HAP-1 (cell line): Measurements from ENCODE around the gene DCLK3.

Source experiments
- DNase-seq, 2 experiments: peaks; one replicate each; pipeline ENCODE4 v3.0.0-alpha.2; 2016 to 2020; ENCODE audit warnings: low spot score in 2 of 2
- H3K27me3 ChIP-seq: fragments of 250-450 bp; sonication (Bioruptor Pico); 2 replicates; pipeline ENCODE4 v1.5.1; 2020; ENCODE audit warnings: low read depth, mild to moderate bottlenecking, moderate library complexity
- H3K36me3 ChIP-seq: fragments of 250-450 bp; sonication (Bioruptor Pico); replicated peaks from 2 replicates; pipeline ENCODE4 v1.5.1; 2020; ENCODE audit warnings: mild to moderate bottlenecking
- H3K4me1 ChIP-seq: fragments of 250-450 bp; sonication (Bioruptor Pico); 2 replicates; pipeline ENCODE4 v1.5.1; 2020; ENCODE audit warnings: mild to moderate bottlenecking
- H3K4me3 ChIP-seq: fragments of 250-450 bp; sonication (Bioruptor Pico); 2 replicates; pipeline ENCODE4 v1.5.1; 2020; ENCODE audit warnings: mild to moderate bottlenecking, moderate library complexity
- H3K9me3 ChIP-seq: fragments of 250-450 bp; sonication (Bioruptor Pico); 2 replicates; pipeline ENCODE4 v1.5.1; 2020; ENCODE audit warnings: mild to moderate bottlenecking, moderate library complexity
- in situ Hi-C: fragments of 300-500 bp; cut with MboI; formaldehyde crosslinking; loops from 3 replicates; pipeline ENCODE4 v1.14.3; 2020; ENCODE audit warnings: low sequenced_read_pairs, inconsistent platforms, mixed read lengths

Gene DCLK3

GRCh38 chr3:36750737-36751136 lies 13.6 kb downstream of the DCLK3 start:
- in situ Hi-C loops = no loop called here
- no peak for DNase-seq
- no peaks in the 10 kb centered on the region for H3K4me1 ChIP-seq
- H3K27me3 ChIP-seq = no peaks in the 10 kb centered on the region
- no peaks in the 10 kb centered on the region for H3K36me3 ChIP-seq
- H3K9me3 ChIP-seq = no peaks in the 10 kb centered on the region
- no peak overlapping the region for H3K4me3 ChIP-seq

- in situ Hi-C loops = loop anchor here (25.0 kb wide), 2 partner anchors 218 to 468 kb away; no protein-coding TSS in a partner anchor
- no peak for DNase-seq
- 0 out of 2 replicates have a peak, but pooled peaks cover 2% of the 10 kb centered on the region for H3K27me3 ChIP-seq
- H3K9me3 ChIP-seq = no peaks in the 10 kb centered on the region
- no peaks in the 10 kb centered on the region for H3K4me1 ChIP-seq
- no peak overlapping the region for H3K4me3 ChIP-seq
- H3K36me3 ChIP-seq = no peaks in the 10 kb centered on the region
Measured at GRCh38 chr3:36744763-36745162, 19.6 kb downstream of the DCLK3 start.

DNA sequence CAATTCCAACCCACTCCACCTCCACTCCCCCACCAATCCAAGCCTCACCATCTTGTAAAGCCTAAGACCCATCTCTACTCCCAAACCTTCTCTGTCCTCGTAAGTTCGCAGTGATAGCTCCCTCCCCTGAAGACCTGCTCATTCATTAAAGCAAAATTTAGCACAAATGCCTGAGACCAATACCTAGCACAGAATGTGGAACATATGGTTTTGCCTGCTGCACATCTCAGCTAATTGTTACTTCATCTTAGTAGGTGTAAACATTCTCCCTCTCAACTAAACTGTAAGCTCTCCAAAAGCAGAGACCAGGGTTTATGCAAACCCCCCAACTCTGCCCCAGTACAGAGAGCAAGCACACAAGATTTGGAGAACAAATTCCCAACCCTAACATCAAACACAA lies 20.5 kb downstream of the DCLK3 start:
- in situ Hi-C loops = loop anchor here (25.0 kb wide), 2 partner anchors 218 to 468 kb away; no protein-coding TSS in a partner anchor
- H3K9me3 ChIP-seq = no peaks in the 10 kb centered on the region
- no peaks in the 10 kb centered on the region for H3K36me3 ChIP-seq
- H3K27me3 ChIP-seq = 0 out of 2 replicates have a peak, but pooled peaks cover 2% of the 10 kb centered on the region
- DNase-seq = no peak
- no peak overlapping the region for H3K4me3 ChIP-seq
- H3K4me1 ChIP-seq = no peaks in the 10 kb centered on the region

- no peaks in the 10 kb centered on the region for H3K36me3 ChIP-seq
- DNase-seq = no peak
- H3K4me3 ChIP-seq = no peak overlapping the region
- 0 out of 2 replicates have a peak, but pooled peaks cover 2% of the 10 kb centered on the region for H3K27me3 ChIP-seq
- in situ Hi-C loops = loop anchor here (25.0 kb wide), 2 partner anchors 221 to 471 kb away; no protein-coding TSS in a partner anchor
- no peaks in the 10 kb centered on the region for H3K9me3 ChIP-seq
- no peaks in the 10 kb centered on the region for H3K4me1 ChIP-seq
Measured at GRCh38 chr3:36741285-36741684, 23.1 kb downstream of the DCLK3 start.

GRCh38 chr3:36740787-36741186 lies 23.6 kb downstream of the DCLK3 start:
- Histone ChIP-seq H3K27me3 (0 out of 2 replicates have a peak, but pooled peaks cover 2% of the 10 kb centered on the region), H3K4me1 (no peaks in the 10 kb centered on the region), H3K36me3 (no peaks in the 10 kb centered on the region), H3K9me3 (no peaks in the 10 kb centered on the region), H3K4me3 (no peak overlapping the region)
- DNase-seq = no peak
- in situ Hi-C loops = loop anchor here (25.0 kb wide), 2 partner anchors 222 to 472 kb away; no protein-coding TSS in a partner anchor

- Histone ChIP-seq H3K9me3 (no peaks in the 10 kb centered on the region), H3K27me3 (no peaks in the 10 kb centered on the region), H3K36me3 (no peaks in the 10 kb centered on the region), H3K4me3 (no peak overlapping the region), H3K4me1 (no peaks in the 10 kb centered on the region)
- DNase-seq = no peak
- in situ Hi-C loops = loop anchor here (10.0 to 25.0 kb wide), 3 partner anchors 126 to 474 kb away; no protein-coding TSS in a partner anchor
Measured at GRCh38 chr3:36738702-36739101, 25.7 kb downstream of the DCLK3 start.

- no peaks in the 10 kb centered on the region for H3K27me3 ChIP-seq
- H3K4me3 ChIP-seq = no peak overlapping the region
- no peaks in the 10 kb centered on the region for H3K36me3 ChIP-seq
- no peak for DNase-seq
- in situ Hi-C loops = loop anchor here (10.0 to 25.0 kb wide), 3 partner anchors 128 to 476 kb away; no protein-coding TSS in a partner anchor
- H3K9me3 ChIP-seq = no peaks in the 10 kb centered on the region
- no peaks in the 10 kb centered on the region for H3K4me1 ChIP-seq
Measured at GRCh38 chr3:36736301-36736700, 28.1 kb downstream of the DCLK3 start.

DNA sequence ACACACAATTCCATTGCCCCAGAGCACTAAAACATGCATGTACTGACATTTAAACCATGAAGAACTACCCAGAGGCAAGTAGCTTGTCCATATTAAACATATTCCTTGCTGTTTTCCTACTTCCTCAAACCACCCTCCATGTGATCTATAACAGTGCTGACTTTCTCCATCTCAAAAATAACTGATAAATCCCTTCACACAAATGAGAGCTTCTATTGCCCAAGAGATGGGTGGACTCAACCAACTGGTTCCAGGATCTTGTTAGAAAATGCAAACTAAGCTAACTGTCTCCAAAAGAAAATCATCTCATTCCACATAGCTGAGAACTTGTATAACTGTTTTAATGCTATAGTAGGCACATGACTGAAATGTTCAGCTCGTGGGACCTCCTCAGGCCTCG lies 29.6 kb downstream of the DCLK3 start:
- Histone ChIP-seq H3K36me3 (no peaks in the 10 kb centered on the region), H3K9me3 (no peaks in the 10 kb centered on the region), H3K4me3 (no peak overlapping the region), H3K4me1 (no peaks in the 10 kb centered on the region), H3K27me3 (no peaks in the 10 kb centered on the region)
- in situ Hi-C loops = loop anchor here (10.0 to 25.0 kb wide), 3 partner anchors 130 to 478 kb away; no protein-coding TSS in a partner anchor
- no peak for DNase-seq

- H3K4me1 ChIP-seq = no peaks in the 10 kb centered on the region
- no peak overlapping the region for H3K4me3 ChIP-seq
- H3K9me3 ChIP-seq = no peaks in the 10 kb centered on the region
- H3K27me3 ChIP-seq = no peaks in the 10 kb centered on the region
- DNase-seq = no peak
- H3K36me3 ChIP-seq = no peaks in the 10 kb centered on the region
- in situ Hi-C loops = loop anchor here (10.0 to 25.0 kb wide), 3 partner anchors 131 to 479 kb away; no protein-coding TSS in a partner anchor
Measured at GRCh38 chr3:36733723-36734122, 30.6 kb downstream of the DCLK3 start.

DNA sequence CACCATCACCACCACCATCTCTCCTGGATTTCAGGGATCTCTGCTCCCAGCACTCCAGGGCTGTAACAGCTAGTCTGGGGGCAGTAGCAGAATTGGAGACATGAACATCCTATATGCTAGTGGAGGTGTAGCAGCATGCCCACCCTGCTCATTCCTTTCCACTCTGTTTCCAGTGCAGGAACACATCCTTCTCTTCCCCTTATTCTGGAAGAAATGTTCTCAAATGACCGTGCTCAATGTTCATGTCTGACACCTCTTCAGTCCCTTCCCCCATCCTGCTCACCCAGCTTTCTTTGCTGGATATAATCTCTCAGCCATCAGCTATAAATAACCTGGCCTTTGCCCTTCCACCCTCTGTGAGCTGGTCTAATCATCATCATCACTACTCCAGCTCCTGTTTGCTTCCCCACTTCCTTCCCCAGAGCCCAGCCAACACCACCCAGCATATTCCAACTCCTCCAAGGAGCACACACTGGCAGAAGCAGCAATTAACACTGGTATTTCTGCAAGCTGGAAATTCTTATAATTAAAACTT lies 31.1 kb downstream of the DCLK3 start:
- no peaks in the 10 kb centered on the region for H3K4me1 ChIP-seq
- no peak overlapping the region for H3K4me3 ChIP-seq
- DNase-seq = no peak
- H3K27me3 ChIP-seq = no peaks in the 10 kb centered on the region
- H3K36me3 ChIP-seq = no peaks in the 10 kb centered on the region
- in situ Hi-C loops = loop anchor here (10.0 to 25.0 kb wide), 3 partner anchors 132 to 479 kb away; no protein-coding TSS in a partner anchor
- H3K9me3 ChIP-seq = no peaks in the 10 kb centered on the region

- in situ Hi-C loops = loop anchor here (10.0 to 25.0 kb wide), 3 partner anchors 134 to 481 kb away; no protein-coding TSS in a partner anchor
- no peaks in the 10 kb centered on the region for H3K4me1 ChIP-seq
- no peak for DNase-seq
Measured at GRCh38 chr3:36730966-36731365, 33.4 kb downstream of the DCLK3 start.

GRCh38 chr3:36729204-36730056 lies 34.9 kb downstream of the DCLK3 start:
- in situ Hi-C loops = loop anchor here (10.0 to 25.0 kb wide), 3 partner anchors 135 to 483 kb away; no protein-coding TSS in a partner anchor
- H3K9me3 ChIP-seq = no peaks in the 10 kb centered on the region
- no peaks in the 10 kb centered on the region for H3K4me1 ChIP-seq
- peak in 1 of 2 experiments; percentile 57 for DNase-seq
- no peaks in the 10 kb centered on the region for H3K27me3 ChIP-seq
- H3K4me3 ChIP-seq = no peak overlapping the region
- no peaks in the 10 kb centered on the region for H3K36me3 ChIP-seq

More at GRCh38 chr3:36730966-36731365, 33.4 kb downstream of the DCLK3 start:
- H3K27me3 ChIP-seq = no peaks in the 10 kb centered on the region
- no peaks in the 10 kb centered on the region for H3K9me3 ChIP-seq
- H3K36me3 ChIP-seq = no peaks in the 10 kb centered on the region
- H3K4me3 ChIP-seq = no peak overlapping the region

- in situ Hi-C loops = loop anchor here (25.0 kb wide), 1 partner anchor 602 kb away; no protein-coding TSS in a partner anchor
- DNase-seq = no peak
- no peaks in the 10 kb centered on the region for H3K9me3 ChIP-seq
- no peaks in the 10 kb centered on the region for H3K27me3 ChIP-seq
- H3K4me1 ChIP-seq = no peaks in the 10 kb centered on the region
- H3K36me3 ChIP-seq = no peaks in the 10 kb centered on the region
- H3K4me3 ChIP-seq = no peak overlapping the region
Measured at GRCh38 chr3:36714343-36715086, 49.8 kb downstream of the DCLK3 start.
